ENCODE measurements around the gene TANGO2.

The TANGO2 gene

DNA sequence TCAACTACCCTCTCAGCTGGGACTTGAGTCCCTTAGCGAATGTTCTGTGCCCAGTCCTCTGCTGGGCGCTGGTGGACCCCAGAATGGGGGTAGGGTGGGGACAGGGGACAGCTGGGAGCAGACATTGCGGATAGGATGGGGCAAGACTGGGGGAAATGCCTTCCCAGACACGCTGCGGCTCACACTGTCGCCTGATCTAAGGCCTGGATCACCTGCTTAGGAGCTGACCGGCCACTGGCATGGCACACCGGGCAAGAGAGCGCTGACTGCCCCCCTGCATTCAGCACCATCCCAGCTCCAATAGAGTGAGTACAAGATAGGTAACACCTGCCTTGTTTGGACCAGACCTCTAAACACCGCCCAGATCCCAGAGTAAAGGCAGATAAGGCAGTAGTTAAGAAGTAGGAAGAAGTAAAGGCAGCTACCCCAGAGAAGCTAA is 5.7 kb upstream of the TANGO2 start:
- H3K4me3 ChIP-seq (ENCODE audit: low read depth, low read length), result no peak overlapping the region
- TF ChIP-seq, protein P1, sequence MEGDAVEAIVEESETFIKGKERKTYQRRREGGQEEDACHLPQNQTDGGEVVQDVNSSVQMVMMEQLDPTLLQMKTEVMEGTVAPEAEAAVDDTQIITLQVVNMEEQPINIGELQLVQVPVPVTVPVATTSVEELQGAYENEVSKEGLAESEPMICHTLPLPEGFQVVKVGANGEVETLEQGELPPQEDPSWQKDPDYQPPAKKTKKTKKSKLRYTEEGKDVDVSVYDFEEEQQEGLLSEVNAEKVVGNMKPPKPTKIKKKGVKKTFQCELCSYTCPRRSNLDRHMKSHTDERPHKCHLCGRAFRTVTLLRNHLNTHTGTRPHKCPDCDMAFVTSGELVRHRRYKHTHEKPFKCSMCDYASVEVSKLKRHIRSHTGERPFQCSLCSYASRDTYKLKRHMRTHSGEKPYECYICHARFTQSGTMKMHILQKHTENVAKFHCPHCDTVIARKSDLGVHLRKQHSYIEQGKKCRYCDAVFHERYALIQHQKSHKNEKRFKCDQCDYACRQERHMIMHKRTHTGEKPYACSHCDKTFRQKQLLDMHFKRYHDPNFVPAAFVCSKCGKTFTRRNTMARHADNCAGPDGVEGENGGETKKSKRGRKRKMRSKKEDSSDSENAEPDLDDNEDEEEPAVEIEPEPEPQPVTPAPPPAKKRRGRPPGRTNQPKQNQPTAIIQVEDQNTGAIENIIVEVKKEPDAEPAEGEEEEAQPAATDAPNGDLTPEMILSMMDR (IDR thresholded peaks at IDR 0.05; ENCODE audit: low read depth, low read length, missing control alignments), result no peak
- no peak for DNase-seq (ENCODE audit: low read depth)

DNA sequence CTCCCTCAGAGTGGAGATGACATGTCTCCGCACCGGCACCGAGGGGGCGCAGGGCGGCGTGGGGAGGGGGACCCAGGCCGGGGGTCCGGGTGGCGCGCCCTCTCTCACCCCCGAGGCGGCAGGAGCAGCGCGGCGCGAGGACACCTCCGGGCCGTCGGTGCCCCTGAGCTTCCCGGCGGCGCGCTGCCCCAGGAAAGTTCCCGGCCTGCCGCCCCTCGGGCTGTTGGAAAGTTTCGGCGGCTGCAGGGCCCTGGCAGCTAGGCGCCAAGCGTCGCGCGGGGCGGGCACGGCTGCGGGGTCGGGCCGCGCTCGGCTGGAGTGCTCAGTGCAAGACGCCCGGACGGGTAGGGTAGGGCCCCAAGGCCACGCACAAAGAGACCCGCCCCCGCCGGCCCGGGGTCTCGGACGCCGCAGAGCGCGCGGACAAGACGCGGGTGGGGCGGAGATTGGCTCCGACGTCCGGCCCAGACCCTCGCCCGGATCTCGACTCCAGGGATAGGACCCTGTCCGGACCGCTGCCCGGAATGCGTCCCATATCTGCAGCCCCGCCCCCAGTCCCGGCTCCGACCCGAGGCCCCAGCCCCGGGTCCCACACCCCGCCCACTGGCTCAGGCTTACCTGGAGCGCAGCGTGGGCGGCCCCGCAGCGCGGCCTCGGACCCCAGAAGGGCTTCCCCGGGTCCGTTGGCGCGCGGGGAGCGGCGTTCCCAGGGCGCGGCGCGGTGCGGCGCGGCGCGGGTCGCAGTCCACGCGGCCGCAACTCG is 4.8 kb upstream of the TANGO2 start:
- TF ChIP-seq, protein P1 (IDR thresholded peaks at IDR 0.05; ENCODE audit: low read depth, low read length, missing control alignments), result no peak
- no peak for DNase-seq (ENCODE audit: low read depth)
- peak overlapping the region; percentile 64 for H3K4me3 ChIP-seq (ENCODE audit: low read depth, low read length)

DNA sequence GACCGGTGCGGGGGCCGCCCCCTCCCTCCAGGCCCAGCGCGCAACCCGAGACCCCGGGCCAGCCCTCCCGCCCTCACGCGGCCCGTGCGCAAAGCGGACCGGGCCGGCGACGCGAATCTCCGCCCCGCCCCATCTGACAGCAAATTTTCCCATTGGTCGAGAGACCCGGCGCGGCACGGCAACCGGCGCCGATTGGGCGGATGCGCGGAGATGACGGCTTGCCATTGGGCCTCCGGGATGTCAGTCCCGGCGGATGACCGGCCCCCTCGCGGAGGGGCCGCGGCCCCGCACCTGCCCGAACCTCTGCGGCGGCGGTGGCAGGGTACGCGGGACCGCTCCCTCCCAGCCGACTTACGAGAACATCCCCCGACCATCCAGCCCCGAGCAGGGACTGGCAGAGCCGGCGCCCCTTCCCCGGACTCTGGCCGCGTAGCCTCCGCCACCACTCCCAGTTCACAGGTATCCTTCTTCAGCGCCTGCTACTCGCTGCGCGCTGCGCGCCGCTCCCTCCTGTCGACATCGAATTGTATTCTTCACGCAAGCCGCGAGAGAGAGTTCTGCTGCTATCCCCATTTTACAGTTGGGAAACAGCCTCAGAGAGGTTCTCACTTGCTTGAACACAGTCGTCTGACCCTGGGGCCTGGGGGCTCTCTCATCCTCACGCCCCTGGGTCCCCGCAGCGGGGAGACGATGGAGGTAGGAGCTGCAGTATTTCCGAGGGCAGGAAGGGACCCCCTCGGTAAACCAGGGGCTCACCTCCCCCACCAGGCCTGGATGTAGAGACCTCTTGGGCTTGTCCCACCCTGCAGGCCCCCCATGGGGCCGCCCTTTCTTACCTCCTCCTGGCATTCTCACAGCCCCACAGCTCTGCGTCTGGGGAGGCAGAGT is 3.9 kb upstream of the TANGO2 start, which contains the start of gene ARVCF:
ARVCF (minus strand) TSS at position 90 of the 888 bp plus-strand sequence. CDS start 26,029 bp downstream, outside the sequence.
- H3K4me3 ChIP-seq (ENCODE audit: low read depth, low read length), result peak within 1 kb of the TSS; percentile 64
- TF ChIP-seq, protein P1 (IDR thresholded peaks at IDR 0.05; ENCODE audit: low read depth, low read length, missing control alignments), result peak; percentile 5
- peak; percentile 60 for DNase-seq (ENCODE audit: low read depth)

DNA sequence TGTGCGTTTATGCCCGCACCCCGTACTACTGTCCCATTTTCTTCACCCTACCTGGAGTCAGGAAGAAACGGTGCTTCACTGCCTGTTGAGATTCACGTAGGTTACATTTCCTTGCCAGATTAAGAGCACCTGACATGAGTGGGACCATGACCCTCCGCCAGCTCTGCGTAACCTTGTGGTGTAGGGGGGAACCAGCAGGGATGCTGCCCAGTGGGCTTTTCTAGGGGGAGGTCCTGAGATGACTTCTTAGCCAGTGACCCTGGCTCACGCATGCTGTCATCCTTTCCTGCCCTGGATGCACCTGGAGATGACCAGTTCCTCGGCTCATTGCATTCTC is 3.3 kb upstream of the TANGO2 start:
- no peak for DNase-seq (ENCODE audit: low read depth)
- no peak overlapping the region for H3K4me3 ChIP-seq (ENCODE audit: low read depth, low read length)
- TF ChIP-seq, protein P1 (IDR thresholded peaks at IDR 0.05; ENCODE audit: low read depth, low read length, missing control alignments), result no peak

DNA sequence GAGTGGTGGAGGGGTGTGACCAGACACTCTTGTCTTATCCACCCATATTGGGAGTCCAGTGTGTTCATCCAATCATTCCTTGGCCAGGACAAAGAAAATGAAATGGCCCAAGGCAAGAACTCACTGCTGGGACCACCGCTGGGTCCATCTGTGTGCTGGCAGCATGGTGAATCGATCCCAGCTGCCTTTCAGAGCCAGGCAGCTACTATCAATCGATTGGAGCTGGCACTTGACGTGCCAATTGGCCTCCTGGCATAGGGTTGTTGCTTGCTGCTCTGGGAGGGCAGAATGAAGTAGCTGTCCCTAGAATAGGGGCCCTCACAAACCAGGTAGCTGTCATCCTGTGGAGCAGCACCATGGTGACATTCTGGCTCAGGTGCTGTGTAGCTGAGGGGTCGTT is 2.9 kb upstream of the TANGO2 start:
- DNase-seq (ENCODE audit: low read depth), result no peak
- no peak overlapping the region for H3K4me3 ChIP-seq (ENCODE audit: low read depth, low read length)
- TF ChIP-seq, protein P1 (IDR thresholded peaks at IDR 0.05; ENCODE audit: low read depth, low read length, missing control alignments), result no peak

DNA sequence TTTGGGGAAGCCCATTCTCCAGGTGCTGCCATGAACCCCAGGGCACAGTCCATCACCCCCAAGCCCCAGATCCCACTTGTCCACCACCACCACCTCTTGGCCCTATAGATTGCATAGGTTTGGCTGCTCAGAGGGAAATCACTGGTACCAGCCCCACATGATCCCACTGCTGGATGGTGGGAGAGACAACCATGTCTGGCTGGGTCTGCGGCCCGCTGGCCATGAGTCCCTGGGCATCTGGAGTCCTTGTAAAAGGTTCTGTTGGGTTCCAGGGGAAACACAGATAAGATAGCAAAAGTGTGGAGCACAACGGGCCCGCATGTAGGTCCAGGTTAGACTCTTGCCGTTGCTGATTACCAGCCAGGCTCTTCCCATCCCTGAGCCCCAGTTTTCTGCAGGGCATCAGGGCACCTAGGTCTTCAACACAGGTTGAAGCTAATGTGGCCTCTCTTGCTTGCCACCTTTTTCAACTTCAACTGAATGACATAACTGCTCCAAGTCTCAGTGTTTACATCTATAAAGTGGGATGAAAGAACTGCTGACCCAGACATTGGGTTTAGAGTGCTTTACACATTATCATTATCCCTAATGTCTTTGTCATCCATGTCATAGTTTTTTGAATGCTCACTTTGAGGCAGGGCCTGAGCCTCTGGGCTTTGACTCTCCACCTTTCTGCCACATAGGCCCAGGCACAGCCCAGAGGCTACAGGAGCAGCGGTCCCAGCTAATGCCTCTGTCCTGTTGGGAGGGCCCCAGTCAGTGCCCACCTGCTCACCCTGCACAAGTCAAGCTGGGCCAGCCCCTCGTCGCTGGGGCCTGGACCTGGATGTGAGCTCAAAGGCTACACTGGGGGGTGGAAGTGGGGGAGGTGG is 1.0 kb upstream of the TANGO2 start:
- DNase-seq (ENCODE audit: low read depth), result no peak
- TF ChIP-seq, protein P1 (IDR thresholded peaks at IDR 0.05; ENCODE audit: low read depth, low read length, missing control alignments), result no peak
- peak overlapping the region; percentile 54 for H3K4me3 ChIP-seq (ENCODE audit: low read depth, low read length)
